ENCODE measurements around the gene C10orf90. TPM values are rescaled to one million over a fixed set of nuclear protein-coding genes. Genes with fewer than 3 reads are reported as not detected.

Gene C10orf90
- total and polyA plus RNA-seq, 2 donors (not counting 3 experiments of a cell fraction or from before 2014, with no cell fraction given), result not detected

GRCh38 chr10:126455036-126455765 lies 215.3 kb downstream of the C10orf90 start:
- Histone ChIP-seq H2AFZ (ENCODE audit: low read depth, low read length) (no peak overlapping the region), H3K9me3 (replicated peaks; ENCODE audit: control insufficient read depth, insufficient read depth, low read length) (no peaks in the 10 kb centered on the region), H3K4me1 (ENCODE audit: control insufficient read depth, extremely low read depth, insufficient read depth, low read length) (no peaks in the 10 kb centered on the region), H3K4me2 (ENCODE audit: insufficient read depth, low read length) (no peak overlapping the region), H3K9me1 (replicated peaks; ENCODE audit: control insufficient read depth, extremely low read depth, insufficient read depth, low read length) (no peaks in the 10 kb centered on the region), H3K79me2 (ENCODE audit: control insufficient read depth, insufficient read depth, low read length) (no peaks in the 10 kb centered on the region), H3K36me3 (ENCODE audit: control insufficient read depth in 2 of 2, extremely low read depth in 1 of 2, insufficient read depth in 2 of 2, low read length in 2 of 2) (no peaks in the 10 kb centered on the region), H3K27ac (ENCODE audit: insufficient read depth, low read depth, low read length) (no peak overlapping the region), H3K9ac (replicated peaks; ENCODE audit: extremely low read depth, insufficient read depth, low read length) (no peak overlapping the region), H4K20me1 (replicated peaks; ENCODE audit: control insufficient read depth, extremely low read depth, insufficient read depth, low read length) (no peaks in the 10 kb centered on the region), H3K27me3 (ENCODE audit: control insufficient read depth in 2 of 2, insufficient read depth in 2 of 2, low read length in 2 of 2) (no peaks in the 10 kb centered on the region), H3K4me3 (replicated peaks in 1 of 3; ENCODE audit: insufficient read depth in 1 of 3, low read depth in 1 of 3, low read length in 3 of 3) (no peak overlapping the region)
- dilution Hi-C loops (cut with MboI; ENCODE audit: extremely low pct_ligation_motif_present, low sequenced_read_pairs) (no loop called here), intact Hi-C loops (cut with micrococcal nuclease) (no loop called here)
- TF ChIP-seq POLR2A (IDR thresholded peaks at IDR 0.05; ENCODE audit: low read depth, low read length) (no peak), MYC (IDR thresholded peaks at IDR 0.05; ENCODE audit: low read depth, low read length) (no peak), EZH2 (IDR thresholded peaks at IDR 0.05; ENCODE audit: borderline replicate concordance, low read depth, low read length, severe bottlenecking) (no peak), MAX (IDR thresholded peaks at IDR 0.05; ENCODE audit: insufficient read depth, insufficient read length) (no peak), JUN (IDR thresholded peaks at IDR 0.05; ENCODE audit: borderline replicate concordance, insufficient read depth, insufficient read length, low read depth) (no peak), CTCF (IDR thresholded peaks at IDR 0.05; ENCODE audit: extremely low read depth in 1 of 2, insufficient read depth in 1 of 2, low read depth in 1 of 2, low read length in 2 of 2) (no peak), FOS (IDR thresholded peaks at IDR 0.05; ENCODE audit: borderline replicate concordance, insufficient read depth, low read length) (no peak), POLR2AphosphoS5 (IDR thresholded peaks at IDR 0.05; ENCODE audit: insufficient read depth, low read depth, low read length) (no peak), GATA2 (IDR thresholded peaks at IDR 0.05; ENCODE audit: insufficient read depth, insufficient read length, low read depth, low read length) (no peak)
- BruUV-seq (replicated peaks), result no TSS peak
- CTCF ChIA-PET, result no interaction called here
- POLR2A ChIA-PET, result no interaction called here
- no peak for DNase-seq (ENCODE audit: low read depth, low spot score)
- no peak for FAIRE-seq
